AG10803 (cell line): ENCODE results near the gene ZNF226.
"Not testable (repeated sequence)": the region's sequence is repeated elsewhere in the genome, so short reads cannot be mapped to it uniquely, and the experiment has no call there.

Experiments used
- DNase-seq: peaks from one replicate; pipeline ENCODE4 v3.0.0; 2010; ENCODE audit warnings: low read depth
- H3K4me3 ChIP-seq: 2 replicates; pipeline ENCODE4 v1.5.1; 2011; ENCODE audit warnings: mild to moderate bottlenecking, low read length, control low read depth
- TF ChIP-seq, protein P1 (sequence below): conservative IDR thresholded peaks from 2 replicates; pipeline ENCODE4 v1.5.1; 2011; ENCODE audit warnings: mild to moderate bottlenecking, low read length, control low read depth, inconsistent platforms

Gene ZNF226

DNA sequence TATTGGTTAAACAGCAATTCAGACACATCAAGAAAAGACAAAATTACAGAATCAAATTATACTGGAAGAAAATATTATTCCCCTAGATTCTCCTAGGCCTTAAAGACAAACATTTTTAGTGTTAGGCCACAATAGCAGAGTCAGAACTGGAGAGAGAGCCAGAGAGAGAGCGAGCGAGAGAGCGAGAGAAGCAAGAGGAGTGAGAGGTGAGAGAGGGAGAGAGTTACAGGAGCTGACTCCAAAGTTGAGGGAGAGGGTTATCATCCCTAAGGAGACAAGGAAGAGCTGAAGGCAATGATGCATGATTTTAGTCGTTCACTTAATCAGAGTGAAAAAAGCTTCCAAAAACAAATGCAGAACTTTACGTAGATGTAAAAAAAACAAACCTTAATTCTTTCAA lies 27.2 kb downstream of the ZNF226 start:
- no peak overlapping the region for H3K4me3 ChIP-seq
- TF ChIP-seq, protein P1, sequence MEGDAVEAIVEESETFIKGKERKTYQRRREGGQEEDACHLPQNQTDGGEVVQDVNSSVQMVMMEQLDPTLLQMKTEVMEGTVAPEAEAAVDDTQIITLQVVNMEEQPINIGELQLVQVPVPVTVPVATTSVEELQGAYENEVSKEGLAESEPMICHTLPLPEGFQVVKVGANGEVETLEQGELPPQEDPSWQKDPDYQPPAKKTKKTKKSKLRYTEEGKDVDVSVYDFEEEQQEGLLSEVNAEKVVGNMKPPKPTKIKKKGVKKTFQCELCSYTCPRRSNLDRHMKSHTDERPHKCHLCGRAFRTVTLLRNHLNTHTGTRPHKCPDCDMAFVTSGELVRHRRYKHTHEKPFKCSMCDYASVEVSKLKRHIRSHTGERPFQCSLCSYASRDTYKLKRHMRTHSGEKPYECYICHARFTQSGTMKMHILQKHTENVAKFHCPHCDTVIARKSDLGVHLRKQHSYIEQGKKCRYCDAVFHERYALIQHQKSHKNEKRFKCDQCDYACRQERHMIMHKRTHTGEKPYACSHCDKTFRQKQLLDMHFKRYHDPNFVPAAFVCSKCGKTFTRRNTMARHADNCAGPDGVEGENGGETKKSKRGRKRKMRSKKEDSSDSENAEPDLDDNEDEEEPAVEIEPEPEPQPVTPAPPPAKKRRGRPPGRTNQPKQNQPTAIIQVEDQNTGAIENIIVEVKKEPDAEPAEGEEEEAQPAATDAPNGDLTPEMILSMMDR, result no peak
- no peak for DNase-seq

DNA sequence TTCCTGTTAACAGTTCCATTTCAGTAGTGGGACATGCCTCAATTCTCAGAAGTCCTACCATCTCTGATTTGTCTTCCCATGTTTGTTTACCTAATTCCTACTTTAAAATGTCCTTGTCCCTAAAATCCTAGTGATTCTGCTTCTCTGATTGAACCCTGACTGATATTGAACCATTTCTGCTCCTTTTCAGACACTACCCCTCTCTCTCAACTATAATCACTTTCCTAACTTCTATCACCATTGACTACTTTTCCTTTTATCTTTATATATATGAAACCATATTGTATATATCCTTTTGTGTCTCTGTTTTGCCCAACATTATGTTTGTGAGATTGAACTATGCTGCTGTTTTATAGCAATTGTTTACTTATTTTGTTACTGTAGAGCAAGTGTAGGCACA lies 31.9 kb downstream of the ZNF226 start:
- DNase-seq, result no peak
- no peak overlapping the region for H3K4me3 ChIP-seq
- TF ChIP-seq, protein P1, result no peak

DNA sequence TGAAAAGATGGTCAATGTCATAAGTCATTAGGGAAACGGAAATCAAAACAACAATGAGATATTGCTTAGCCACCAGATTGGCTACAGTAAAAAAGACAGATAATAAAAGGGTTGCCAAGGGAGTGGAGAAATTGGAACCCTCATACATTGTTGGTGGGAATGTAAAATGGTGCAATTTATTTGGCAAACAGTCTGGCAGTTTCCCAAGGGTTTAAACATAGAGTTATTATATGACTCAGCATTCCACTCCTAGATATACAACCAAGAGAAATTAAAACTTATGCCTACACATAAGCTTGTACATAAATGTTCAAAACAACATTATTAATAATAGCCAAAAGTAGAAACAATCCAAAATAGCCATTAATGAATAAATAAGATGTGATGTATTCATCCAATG lies 37.6 kb downstream of the ZNF226 start:
- H3K4me3 ChIP-seq, result no peak overlapping the region
- TF ChIP-seq, protein P1, result no peak
- peak; percentile 54 for DNase-seq

DNA sequence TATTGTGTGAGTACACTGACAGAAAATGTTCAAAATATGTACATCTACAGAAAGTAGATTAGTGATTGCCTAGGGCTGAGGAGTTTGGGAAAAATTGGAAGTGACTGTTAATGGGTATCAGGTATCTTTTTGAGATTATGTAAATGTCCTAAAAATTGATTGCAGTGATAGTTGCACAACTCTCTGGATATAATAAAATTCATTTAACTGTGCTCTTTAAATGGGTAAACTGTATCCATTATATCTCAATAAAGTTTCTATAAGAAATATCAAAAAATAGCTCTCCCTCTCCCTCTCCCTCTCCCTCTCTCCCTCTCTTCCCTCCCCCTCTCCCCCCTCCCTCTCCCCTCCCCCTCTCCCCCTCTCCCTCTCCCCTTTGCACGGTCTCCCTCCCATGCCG lies 38.1 kb downstream of the ZNF226 start:
- TF ChIP-seq, protein P1, result no peak

DNA sequence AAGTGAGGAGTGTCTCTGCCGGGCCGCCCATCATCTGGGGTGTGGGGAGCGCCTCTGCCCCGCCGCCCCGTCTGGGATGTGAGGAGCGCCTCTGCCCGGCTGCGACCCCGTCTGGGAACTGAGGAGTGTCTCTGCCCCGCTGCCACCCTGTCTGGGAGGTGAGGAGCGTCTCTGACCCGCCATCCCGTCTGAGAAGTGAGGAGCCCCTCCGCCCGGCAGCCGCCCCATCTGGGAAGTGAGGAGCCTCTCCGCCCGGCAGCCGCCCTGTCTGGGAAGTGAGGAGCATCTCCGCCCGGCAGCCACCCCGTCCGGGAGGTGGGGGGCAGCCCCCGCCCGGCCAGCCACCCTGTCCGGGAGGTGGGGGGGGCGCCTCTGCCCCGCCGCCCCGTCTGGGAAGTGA lies 39.0 kb downstream of the ZNF226 start:
- not testable (repeated sequence) for DNase-seq, H3K4me3 ChIP-seq

More for the DNA sequence above, 38.1 kb downstream of the ZNF226 start:
- no peak overlapping the region for H3K4me3 ChIP-seq
- DNase-seq, result no peak

DNA sequence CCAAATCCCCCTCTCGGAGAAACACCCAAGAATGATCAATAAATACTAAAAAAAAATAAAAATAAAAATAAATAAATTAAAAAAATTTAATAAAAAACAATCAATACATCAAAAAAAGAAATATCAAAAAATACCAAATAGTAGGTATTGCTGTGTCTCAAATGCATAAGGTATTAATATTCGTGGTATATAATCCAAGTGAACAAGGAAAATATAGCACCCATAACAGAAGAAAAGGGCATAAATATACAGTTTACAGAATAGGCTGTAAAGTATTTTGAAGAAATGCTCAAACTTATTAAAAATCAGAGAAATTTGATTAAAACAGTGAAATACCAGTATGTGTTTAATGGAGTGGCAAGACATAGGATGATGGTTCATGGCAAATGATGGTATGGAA lies 39.9 kb downstream of the ZNF226 start:
- TF ChIP-seq, protein P1, result no peak
- H3K4me3 ChIP-seq, result no peak overlapping the region
- no peak for DNase-seq

DNA sequence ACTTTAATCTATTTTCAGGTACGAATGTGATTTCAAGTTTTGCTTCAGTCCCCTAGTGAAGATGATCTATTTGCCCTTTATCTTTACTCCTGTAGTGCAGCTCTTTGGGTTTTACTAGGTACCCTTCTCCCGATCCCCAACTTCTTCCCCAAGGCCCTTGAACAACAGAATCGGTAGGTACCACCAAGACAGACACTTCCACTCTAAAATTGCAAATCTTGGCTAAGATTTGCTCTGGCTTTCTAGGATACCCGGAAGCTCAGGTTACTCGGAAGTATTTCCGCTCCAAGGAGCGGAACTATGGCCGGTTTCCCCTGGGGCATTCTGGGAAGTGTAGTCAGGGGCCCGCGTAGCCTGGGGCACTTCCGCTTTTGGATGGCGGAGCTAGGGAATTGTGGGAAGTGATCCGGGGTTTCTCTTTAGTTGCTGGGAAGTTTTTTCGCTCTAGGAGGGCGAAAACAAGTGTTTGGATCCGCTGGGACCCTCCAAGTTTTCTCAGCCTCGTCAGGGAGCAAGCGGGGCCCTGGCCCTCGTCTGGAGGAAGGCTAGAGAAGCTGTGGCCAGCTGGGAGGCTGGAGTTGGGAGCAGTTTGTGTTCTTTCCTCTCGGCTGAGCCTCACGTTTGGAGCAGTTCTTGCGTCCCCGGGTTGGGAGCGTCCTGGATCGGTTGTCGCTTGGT lies 42.4 kb downstream of the ZNF226 start:
- peak overlapping the region; percentile 77 for H3K4me3 ChIP-seq
- TF ChIP-seq, protein P1, result no peak
- peak; percentile 93 for DNase-seq
